HCT116 (cell line): Measurements from ENCODE around the gene ZNF691. TPM values are rescaled to one million over a fixed set of nuclear protein-coding genes. Genes with fewer than 3 reads are reported as not detected.

Experiments
- ATAC-seq: fragments of 200-7000 bp; cut with Tn5 transposase; 2 replicates; pipeline ENCODE4 v1.9.1; 2020; ENCODE audit warnings: mild to moderate bottlenecking, moderate library complexity
- BruUV-seq: library from RNA; stranded (reverse); fragments of 400-500 nt; replicated peaks from 2 replicates; lab custom pipeline; 2021; lab: Mats Ljungman, UMichigan
- CTCF ChIA-PET: fragments of 300-600 bp; sonication (Branson Sonifier 250); formaldehyde crosslinking; loops from one replicate; lab custom pipeline; 2021; ENCODE audit warnings: antibody characterized with exemption; lab: Charles Lee
- POLR2A ChIA-PET: fragments of 300-600, 350-600 bp; sonication (Branson Sonifier 250); formaldehyde crosslinking; loops from one replicate; lab custom pipeline; 2021; ENCODE audit warnings: antibody characterized with exemption; lab: Charles Lee
- RAD21 ChIA-PET, 2 experiments: fragments of 300-600 bp; sonication (Branson Sonifier 250); formaldehyde crosslinking; loops; one replicate each; lab custom pipeline; 2023; ENCODE audit warnings: low total read pairs in 2 of 2; ENCODE audit not compliant: uncharacterized antibody in 2 of 2, unreplicated experiment in 2 of 2, low non-redundant PET in 1 of 2; lab: Charles Lee
- DNase-seq: peaks from one replicate; pipeline ENCODE4 v3.0.0-alpha.2; 2010; ENCODE audit warnings: low read depth, low spot score
- H2AFZ ChIP-seq: fragments of 200-600 bp; shearing (Covaris generic), sonication (generic); 2 replicates; pipeline ENCODE4 v1.6.1; 2017; ENCODE audit warnings: low read depth, mixed run types, mixed read lengths, antibody characterized with exemption, low read length; ENCODE audit not compliant: poor library complexity, severe bottlenecking
- H3K27ac ChIP-seq: 2 replicates; pipeline ENCODE4 v1.5.1; 2012; ENCODE audit warnings: low read depth, low read length
- H3K27me3 ChIP-seq: fragments of 200-600 bp; sonication (generic); 2 replicates; pipeline ENCODE4 v1.6.1; 2016; ENCODE audit warnings: mixed run types, low read length, mixed read lengths; ENCODE audit not compliant: insufficient read depth
- H3K36me3 ChIP-seq, 2 experiments: fragments of 200-500 bp in 1 of 2; fragments of 200-600 bp in 1 of 2; sonication (Bioruptor generic) in 1 of 2; sonication (generic) in 1 of 2; 2 replicates each; pipeline versions ENCODE4 v1.5.1 to v1.6.1; 2014 to 2016; ENCODE audit warnings: low read length in 2 of 2, inconsistent platforms in 1 of 2, mixed read lengths in 1 of 2, mixed run types in 1 of 2; ENCODE audit not compliant: insufficient read depth in 2 of 2, control insufficient read depth in 1 of 2
- H3K4me1 ChIP-seq, 2 experiments: fragments of 200-600 bp in 1 of 2; sonication (generic) in 1 of 2; 2 replicates each; pipeline versions ENCODE4 v1.5.1 to v1.6.1; 2012 to 2017; ENCODE audit warnings: low read length in 2 of 2, inconsistent platforms in 1 of 2, mild to moderate bottlenecking in 1 of 2, mixed read lengths in 1 of 2, mixed run types in 1 of 2, moderate library complexity in 1 of 2; ENCODE audit not compliant: insufficient read depth in 2 of 2, control insufficient read depth in 1 of 2
- H3K4me2 ChIP-seq: fragments of 200-600 bp; sonication (generic); 2 replicates; pipeline ENCODE4 v1.6.1; 2017; ENCODE audit warnings: mixed run types, low read length, mixed read lengths
- H3K4me3 ChIP-seq, 2 experiments: fragments of 200-600 bp in 1 of 2; sonication (generic) in 1 of 2; replicated peaks in 1 of 2; 2 replicates each; pipeline ENCODE4 v1.5.1; 2011 to 2016; ENCODE audit warnings: low read length in 2 of 2, control low read depth in 1 of 2, low read depth in 1 of 2, mild to moderate bottlenecking in 1 of 2, mixed read lengths in 1 of 2, mixed run types in 1 of 2
- H3K79me2 ChIP-seq: fragments of 200-600 bp; sonication (generic); 2 replicates; pipeline ENCODE4 v1.6.1; 2017; ENCODE audit warnings: mild to moderate bottlenecking, mixed run types, low read length, moderate library complexity, mixed read lengths; ENCODE audit not compliant: insufficient read depth
- H3K9ac ChIP-seq: fragments of 200-600 bp; sonication (generic); 2 replicates; pipeline ENCODE4 v1.6.1; 2016; ENCODE audit warnings: low read length, mixed read lengths
- H3K9me2 ChIP-seq: fragments of 200-600 bp; sonication (generic), shearing (Covaris generic); 2 replicates; pipeline ENCODE4 v1.6.1; 2017; ENCODE audit warnings: mixed run types, mild to moderate bottlenecking, moderate library complexity; ENCODE audit not compliant: insufficient read depth
- H3K9me3 ChIP-seq, 2 experiments: fragments of 200-500 bp in 1 of 2; fragments of 200-600 bp in 1 of 2; sonication (Bioruptor generic) in 1 of 2; sonication (generic) in 1 of 2; 2 replicates each; pipeline ENCODE4 v1.6.1; 2014 to 2017; ENCODE audit warnings: low read length in 2 of 2, mixed read lengths in 2 of 2, inconsistent platforms in 1 of 2, low read depth in 1 of 2, mild to moderate bottlenecking in 1 of 2, mixed run types in 1 of 2, moderate library complexity in 1 of 2; ENCODE audit not compliant: control insufficient read depth in 1 of 2, insufficient read depth in 1 of 2
- H4K20me1 ChIP-seq: fragments of 200-600 bp; sonication (generic), shearing (Covaris generic); 2 replicates; pipeline ENCODE4 v1.6.1; 2017; ENCODE audit warnings: mixed run types, mild to moderate bottlenecking, moderate library complexity; ENCODE audit not compliant: insufficient read depth
- CTCF ChIP-seq, 3 experiments: fragments of 200-600 bp in 1 of 3; sonication (generic) in 1 of 3; IDR thresholded peaks in 2 of 3; conservative IDR thresholded peaks in 1 of 3; 2 replicates each; pipeline ENCODE4 v1.5.1; 2012 to 2017; ENCODE audit warnings: low read depth in 2 of 3, low read length in 2 of 3, antibody characterized with exemption in 1 of 3, borderline replicate concordance in 1 of 3, control low read depth in 1 of 3, mild to moderate bottlenecking in 1 of 3, mixed read lengths in 1 of 3, mixed run types in 1 of 3, moderate library complexity in 1 of 3; ENCODE audit not compliant: insufficient read depth in 1 of 3
- EGR1 ChIP-seq: IDR thresholded peaks from 2 replicates; pipeline ENCODE4 v1.6.1; 2012; ENCODE audit warnings: low read depth
- EZH2phosphoT487 ChIP-seq: fragments of 200-600 bp; IDR thresholded peaks from 2 replicates; pipeline ENCODE4 v1.6.1; 2018; ENCODE audit warnings: antibody characterized with exemption, borderline replicate concordance
- JUND ChIP-seq: IDR thresholded peaks from 2 replicates; pipeline ENCODE4 v1.6.1; 2012
- POLR2AphosphoS5 ChIP-seq: IDR thresholded peaks from 2 replicates; pipeline ENCODE4 v1.6.1; 2011; ENCODE audit warnings: mild to moderate bottlenecking, low read depth, low read length, moderate library complexity
- REST ChIP-seq: IDR thresholded peaks from 2 replicates; pipeline ENCODE4 v1.6.1; 2012; ENCODE audit warnings: low read depth
- SIN3A ChIP-seq: IDR thresholded peaks from 2 replicates; pipeline ENCODE4 v1.6.1; 2012; ENCODE audit warnings: low read depth
- SP1 ChIP-seq: IDR thresholded peaks from 2 replicates; pipeline ENCODE4 v1.6.1; 2012; ENCODE audit warnings: low read depth
- SRF ChIP-seq: IDR thresholded peaks from 2 replicates; pipeline ENCODE4 v1.6.1; 2012; ENCODE audit warnings: low read depth
- TCF7L2 ChIP-seq: IDR thresholded peaks from 2 replicates; pipeline ENCODE4 v1.7.0; 2011; ENCODE audit warnings: borderline replicate concordance, inconsistent platforms; ENCODE audit not compliant: insufficient read depth, insufficient read length; ENCODE audit errors: extremely low read depth
- ZBTB33 ChIP-seq: IDR thresholded peaks from 2 replicates; pipeline ENCODE4 v1.6.1; 2011; ENCODE audit warnings: mild to moderate bottlenecking, low read length, moderate library complexity; ENCODE audit not compliant: insufficient replicate concordance; ENCODE audit errors: extremely low read depth
- ZFX ChIP-seq: fragments of 450-650 bp; IDR thresholded peaks from 2 replicates; pipeline ENCODE4 v1.6.1; 2017
- ZNF274 ChIP-seq: fragments of 200-500 bp; sonication (Bioruptor generic); IDR thresholded peaks from 2 replicates; pipeline ENCODE4 v1.6.1; 2014; ENCODE audit warnings: mild to moderate bottlenecking, low read depth, low read length, inconsistent platforms
- intact Hi-C: fragments of 100-400 bp; cut with micrococcal nuclease; formaldehyde crosslinking; loops from 2 replicates; pipeline ENCODE4 v1.10.0; 2022
- total RNA-seq: library from RNA; stranded (reverse); gene quantifications from one replicate; pipeline ENCODE4 v1.2.1, GENCODE V29; 2021; ENCODE audit not compliant: unreplicated experiment

The ZNF691 gene
- total RNA-seq, 1 experiment from 2014 or later, result 11.1 TPM

- no peaks in the 10 kb centered on the region for H3K9me3 ChIP-seq
- intact Hi-C loops, result no loop called here
- H4K20me1 ChIP-seq, result no peaks in the 10 kb centered on the region
- H3K36me3 ChIP-seq, result peaks cover 2 to 7% of the 10 kb centered on the region in 2 experiments; a peak in 2 of 4 replicates
- H3K27ac ChIP-seq, result no peak overlapping the region
- RAD21 ChIA-PET, result no interaction called here
- H3K4me1 ChIP-seq, result peaks cover 7 to 16% of the 10 kb centered on the region in 2 experiments; a peak in 3 of 4 replicates
- ATAC-seq, result no peak
- BruUV-seq, result no TSS peak
- no peak overlapping the region for H3K4me3 ChIP-seq
- TF ChIP-seq POLR2AphosphoS5 (no peak), TCF7L2 (no peak), EZH2phosphoT487 (no peak), CTCF (IDR thresholded peaks at IDR 0.05 in 2 of 3, conservative IDR thresholded peaks at IDR 0.05 in 1 of 3; ENCODE audit: borderline replicate concordance in 1 of 3, insufficient read depth in 1 of 3, low read depth in 2 of 3, low read length in 2 of 3) (no peak), SP1 (no peak), SIN3A (no peak), SRF (no peak), ZBTB33 (no peak), JUND (no peak), ZNF274 (no peak), EGR1 (no peak), ZFX (no peak), REST (no peak)
- no peak overlapping the region for H3K9ac ChIP-seq
- peaks cover 23% of the 10 kb centered on the region for H3K79me2 ChIP-seq
- no peaks in the 10 kb centered on the region for H3K9me2 ChIP-seq
- H3K4me2 ChIP-seq, result no peak overlapping the region
- DNase-seq, result no peak
- no peaks in the 10 kb centered on the region for H3K27me3 ChIP-seq
- CTCF ChIA-PET, result no interaction called here
- POLR2A ChIA-PET, result interaction anchor here (0.5 to 1.4 kb wide), 2 partner anchors 12 to 18 kb away, joined by 3 to 7 read pairs; no protein-coding TSS in a partner anchor
- H2AFZ ChIP-seq, result no peak overlapping the region
Observed at GRCh38 chr1:42845193-42845592, 1.2 kb upstream of the ZNF691 start.
